Umbilical cord (tissue), 2 donors: Measurements from ENCODE around the gene TEX48. TPM values are rescaled to one million over a fixed set of nuclear protein-coding genes. Genes with fewer than 3 reads are reported as not detected.

Experiments
- DNase-seq: peaks from one replicate; pipeline ENCODE4 v3.0.0-alpha.2; 2015; ENCODE audit warnings: low spot score
- total RNA-seq: library from RNA; depleted of rRNA; stranded (reverse); fragments of >200 nt; gene quantifications from one replicate; pipeline ENCODE4 v1.2.3, GENCODE V29; 2014; ENCODE audit warnings: low replicate concordance; ENCODE audit not compliant: insufficient read depth

TEX48 gene
- total RNA-seq, 1 donor from 2014 or later = not detected

DNA sequence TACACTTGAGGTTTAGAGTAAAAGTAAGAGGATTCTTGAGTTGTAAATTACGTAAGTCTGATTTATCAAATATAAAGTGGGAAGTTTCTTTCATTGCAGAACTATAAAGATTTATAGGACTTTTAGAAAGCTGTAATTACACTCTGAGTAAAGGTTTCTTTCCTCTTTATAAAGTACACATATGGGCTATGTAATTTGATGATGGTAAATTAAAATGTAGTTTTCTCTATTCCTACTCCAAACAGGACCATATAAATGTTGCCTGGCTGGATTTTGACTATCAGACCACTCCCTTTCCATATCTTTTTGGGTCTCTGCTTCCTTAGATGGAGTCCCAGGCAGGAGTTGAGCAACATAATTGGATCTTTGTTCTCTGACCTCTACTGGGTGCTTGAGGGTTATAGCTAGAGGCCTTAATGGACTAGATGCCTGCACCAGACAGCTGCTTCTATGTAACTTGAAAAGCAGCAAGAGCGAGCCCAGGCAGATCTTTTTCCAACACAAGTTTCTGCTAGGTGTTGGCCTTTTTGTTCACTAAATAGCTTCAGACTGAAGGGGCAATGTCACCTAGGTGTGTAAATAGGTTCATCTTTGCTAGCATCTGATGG lies 11.4 kb upstream of the TEX48 start:
- DNase-seq = peak; percentile 25

- no peak for DNase-seq
These were observed 9.9 kb upstream of the TEX48 start for GRCh38 chr9:114691956-114692295.

- DNase-seq = peak; percentile 28
These were observed 9.3 kb upstream of the TEX48 start for GRCh38 chr9:114691046-114691955.

DNA sequence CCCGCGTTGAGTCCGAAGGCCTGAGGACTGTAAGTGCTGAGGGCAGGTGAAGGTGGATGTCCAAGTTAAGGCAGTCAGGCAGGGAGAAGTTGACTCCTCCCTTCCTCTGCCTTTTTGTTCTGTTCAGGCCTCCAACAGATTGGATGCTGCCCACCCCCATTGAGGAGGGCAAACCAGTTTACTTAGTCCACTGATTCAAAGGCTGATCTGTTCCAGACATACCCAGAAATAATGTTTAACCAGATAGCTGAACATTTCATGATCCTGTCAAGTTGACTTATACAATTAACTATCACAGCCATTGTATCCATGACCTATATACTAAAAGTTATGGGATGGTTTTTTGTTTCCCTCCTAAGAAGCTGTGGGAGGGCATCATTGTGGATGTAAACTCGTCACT lies 8.3 kb upstream of the TEX48 start:
- no peak for DNase-seq

- DNase-seq = no peak
These were observed 7.8 kb upstream of the TEX48 start for GRCh38 chr9:114689813-114690212.

DNA sequence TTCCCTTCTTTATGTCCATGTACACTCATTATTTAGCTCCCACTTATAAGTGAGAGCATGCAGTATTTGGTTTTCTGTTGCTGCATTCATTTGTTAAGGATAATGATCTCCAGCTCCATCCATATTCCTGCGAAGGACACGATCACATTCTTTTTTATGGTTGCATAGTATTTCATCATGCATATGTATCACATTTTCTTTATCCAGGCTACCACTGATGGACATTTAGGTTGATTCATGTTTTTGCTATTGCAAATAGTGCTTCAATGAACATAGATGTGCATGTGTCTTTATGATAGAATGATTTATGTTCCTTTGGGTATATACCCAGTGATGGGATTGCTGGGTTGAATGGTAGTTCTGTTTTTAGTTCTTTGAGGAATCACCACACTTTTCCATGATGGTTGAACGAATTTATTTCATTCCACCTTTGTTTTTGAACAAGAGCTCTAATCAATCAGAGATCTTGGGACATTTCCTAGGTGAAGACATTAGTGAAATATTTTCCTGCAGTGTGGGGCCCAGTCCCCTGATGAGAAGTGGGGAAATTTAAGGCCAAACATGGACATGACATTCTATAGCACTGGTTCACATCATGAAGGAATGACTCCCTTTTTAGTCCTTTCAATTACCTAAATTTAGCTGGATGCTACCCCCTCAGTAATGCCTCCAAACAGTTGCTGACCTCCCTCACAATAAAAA lies 7.1 kb upstream of the TEX48 start:
- DNase-seq = no peak

- no peak for DNase-seq
These were observed 6.4 kb upstream of the TEX48 start for GRCh38 chr9:114688379-114688778.

DNA sequence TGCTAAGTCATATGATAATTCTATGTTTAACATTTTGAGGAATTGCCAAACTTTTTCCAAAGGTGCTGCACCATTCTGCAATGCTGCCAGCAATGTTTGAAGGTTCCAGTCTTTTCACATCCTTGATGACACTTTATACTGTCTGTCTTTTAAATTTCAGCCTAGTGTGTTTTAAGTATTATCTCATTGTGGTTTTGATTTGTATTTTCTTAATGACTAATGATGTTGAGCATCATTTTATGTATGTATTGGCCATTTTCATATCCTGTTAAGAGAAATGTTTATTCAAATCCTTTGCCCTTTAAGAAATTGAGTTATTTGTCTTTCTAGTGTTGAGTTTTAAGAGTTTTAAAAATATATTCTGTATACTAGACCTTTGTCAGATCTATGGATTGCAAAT lies 5.0 kb upstream of the TEX48 start:
- DNase-seq = no peak

DNA sequence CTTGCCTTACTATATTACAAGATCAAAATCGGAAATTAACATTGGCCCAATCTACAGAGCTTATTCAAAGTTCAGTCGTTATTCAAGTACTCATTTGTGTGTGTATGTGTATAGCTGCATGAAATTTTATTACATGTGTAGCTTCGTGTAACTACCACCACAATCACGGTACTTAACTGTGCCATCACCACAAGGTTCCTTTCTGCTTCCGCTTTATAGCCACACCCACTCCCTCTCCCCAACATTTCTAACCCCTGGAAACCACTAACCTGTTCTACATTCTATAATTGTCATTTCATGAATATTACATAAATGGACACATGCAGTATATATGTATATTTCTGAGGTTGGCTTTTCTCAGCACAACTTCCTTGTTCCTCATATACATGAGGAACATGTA lies 4.0 kb upstream of the TEX48 start:
- DNase-seq = no peak

GRCh38 chr9:114684036-114684435 lies 2.0 kb upstream of the TEX48 start:
- DNase-seq = no peak

DNA sequence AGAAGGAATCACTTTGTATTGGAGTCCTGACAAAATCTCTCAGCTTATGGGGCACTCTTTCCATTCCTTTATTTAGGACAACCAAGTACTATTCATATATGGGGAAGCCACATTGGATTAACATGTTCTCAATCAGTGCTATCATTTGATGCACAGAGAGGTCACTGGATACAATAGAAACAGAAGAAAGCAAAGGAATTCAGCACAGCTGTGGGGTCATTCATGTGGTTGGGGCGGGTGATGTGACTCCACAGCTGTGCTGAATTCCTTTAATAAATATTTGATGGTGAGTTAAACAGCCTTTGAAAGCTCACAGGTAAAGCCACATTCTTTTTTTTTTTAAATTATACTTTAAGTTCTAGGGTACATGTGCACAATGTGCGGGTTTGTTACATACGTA lies 854 bp upstream of the TEX48 start:
- DNase-seq = no peak

DNA sequence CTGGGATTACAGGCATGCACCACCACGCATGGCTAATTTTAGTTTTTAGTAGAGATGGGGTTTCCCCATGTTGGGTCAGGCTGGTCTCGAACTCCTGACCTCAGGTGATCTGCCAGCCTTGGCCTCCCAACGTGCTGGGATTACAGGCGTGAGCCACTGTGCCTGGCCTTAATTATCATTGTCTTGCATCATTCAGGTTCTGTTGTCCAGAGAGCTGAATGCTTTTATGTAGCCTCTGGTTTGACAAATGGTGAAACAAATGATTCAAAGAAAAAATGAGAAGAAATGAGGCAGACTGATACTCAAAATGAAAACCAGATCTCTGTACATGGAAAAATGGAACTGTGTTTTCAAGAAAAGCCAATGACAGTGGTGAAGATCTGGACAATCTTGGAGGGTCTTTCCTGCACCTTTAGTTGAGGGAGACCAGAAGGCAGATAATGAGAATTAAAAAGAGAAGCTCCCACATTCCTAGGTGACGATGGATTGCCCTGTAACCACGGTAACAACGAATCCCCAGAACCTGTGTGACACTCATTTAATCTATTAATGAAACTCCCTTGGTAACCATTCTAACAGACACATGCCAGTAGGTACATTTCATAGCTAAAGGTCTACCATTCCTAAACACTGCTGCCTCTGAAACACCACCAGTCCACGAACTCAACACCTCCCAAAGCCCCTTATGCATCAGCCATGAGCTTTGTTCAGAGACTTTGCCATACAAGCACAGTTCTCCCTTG lies 1.6 kb downstream of the TEX48 start:
- DNase-seq = no peak

DNA sequence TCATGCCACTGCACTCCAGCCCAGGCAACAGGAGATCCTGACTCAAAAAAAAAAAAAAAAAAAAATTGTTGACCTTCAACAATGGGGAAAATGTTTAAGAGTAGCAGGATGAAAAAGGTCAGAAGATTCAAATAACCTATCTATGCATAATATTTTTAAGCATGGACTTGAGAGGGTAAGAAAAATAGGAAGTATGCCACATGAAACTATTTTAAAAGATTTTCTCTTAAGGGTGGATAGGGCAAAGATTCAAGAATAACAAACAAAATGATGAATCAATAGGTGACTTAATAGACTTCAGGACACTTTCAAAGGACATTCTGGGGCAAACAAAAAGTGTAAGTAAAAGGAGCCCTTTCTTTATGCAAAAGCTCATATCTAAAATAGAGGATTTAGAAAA lies 3.2 kb downstream of the TEX48 start:
- no peak for DNase-seq

GRCh38 chr9:114678130-114678529 lies 3.9 kb downstream of the TEX48 start:
- no peak for DNase-seq

GRCh38 chr9:114677418-114677817 lies 4.6 kb downstream of the TEX48 start:
- peak; percentile 99 for DNase-seq

GRCh38 chr9:114676901-114677300 lies 5.1 kb downstream of the TEX48 start:
- no peak for DNase-seq

GRCh38 chr9:114674798-114675540 lies 7.0 kb downstream of the TEX48 start:
- no peak for DNase-seq

GRCh38 chr9:114674076-114674797 lies 7.8 kb downstream of the TEX48 start:
- no peak for DNase-seq

GRCh38 chr9:114671605-114672004 lies 10.4 kb downstream of the TEX48 start:
- no peak for DNase-seq

- DNase-seq = no peak
These were observed 12.0 kb downstream of the TEX48 start for GRCh38 chr9:114669961-114670360.

DNA sequence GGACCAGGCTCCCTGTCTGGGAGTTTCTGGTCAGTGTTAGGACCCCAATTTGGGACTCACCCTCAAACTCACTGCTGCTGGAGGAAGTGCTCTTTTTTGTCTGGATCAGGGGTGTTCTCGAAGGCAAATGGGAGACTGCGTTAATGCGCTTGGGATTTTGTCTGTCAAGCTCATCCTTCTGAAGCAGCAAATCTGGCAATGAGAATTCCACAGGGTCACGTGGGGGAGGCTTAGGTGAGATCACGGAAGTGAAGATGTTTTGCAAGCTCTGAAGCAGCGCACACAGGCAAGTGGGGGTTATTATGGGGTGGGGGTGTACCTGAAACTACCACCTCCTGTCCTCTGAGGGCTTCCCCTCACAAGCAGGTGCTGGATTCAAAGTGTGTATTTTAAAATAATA lies 13.8 kb downstream of the TEX48 start:
- no peak for DNase-seq
